Neuronal stem cell (in vitro differentiated cells): ENCODE measurements around the gene GPX7.

ENCODE experiments used
- DNase-seq: peaks from one replicate; pipeline ENCODE4 v3.0.0-alpha.2; 2013; ENCODE audit warnings: low spot score
- H2AFZ ChIP-seq: one replicate; pipeline ENCODE4 v1.6.1; 2013; ENCODE audit warnings: mild to moderate bottlenecking, low read length, inconsistent platforms
- H2AK5ac ChIP-seq: 2 replicates; pipeline ENCODE4 v1.6.1; 2013; ENCODE audit warnings: low read depth, mild to moderate bottlenecking, inconsistent platforms, low read length, moderate library complexity, mixed read lengths
- H2BK120ac ChIP-seq: 2 replicates; pipeline ENCODE4 v1.6.1; 2013; ENCODE audit warnings: low read depth, mild to moderate bottlenecking, inconsistent platforms, low read length, moderate library complexity, mixed read lengths
- H2BK12ac ChIP-seq: one replicate; pipeline ENCODE4 v1.6.1; 2013; ENCODE audit warnings: low read length, inconsistent platforms
- H2BK15ac ChIP-seq: 2 replicates; pipeline ENCODE4 v1.6.1; 2013; ENCODE audit warnings: mild to moderate bottlenecking, low read length, inconsistent platforms, mixed read lengths
- H2BK5ac ChIP-seq: one replicate; pipeline ENCODE4 v1.6.1; 2013; ENCODE audit warnings: inconsistent platforms, mild to moderate bottlenecking, low read length, moderate library complexity
- H3K14ac ChIP-seq: one replicate; pipeline ENCODE4 v1.6.1; 2013; ENCODE audit warnings: low read length, inconsistent platforms
- H3K18ac ChIP-seq: 2 replicates; pipeline ENCODE4 v1.6.1; 2013; ENCODE audit warnings: low read length, inconsistent platforms
- H3K23ac ChIP-seq: 2 replicates; pipeline ENCODE4 v1.6.1; 2013; ENCODE audit warnings: low read depth, mild to moderate bottlenecking, mixed read lengths, low read length, inconsistent platforms; ENCODE audit not compliant: poor library complexity
- H3K27ac ChIP-seq: replicated peaks from 3 replicates; pipeline ENCODE4 v1.5.1; 2013; ENCODE audit warnings: low read length, inconsistent platforms
- H3K27me3 ChIP-seq, 3 experiments: 2 replicates each; pipeline ENCODE4 v1.6.1; 2013; ENCODE audit warnings: low read length in 3 of 3, mild to moderate bottlenecking in 2 of 3, inconsistent platforms in 1 of 3, low read depth in 1 of 3, mixed read lengths in 1 of 3, moderate library complexity in 1 of 3; ENCODE audit not compliant: control insufficient read depth in 3 of 3, insufficient read depth in 3 of 3
- H3K36me3 ChIP-seq, 2 donors: replicated peaks in 1 of 2; 2 replicates each; pipeline ENCODE4 v1.6.1; 2013; ENCODE audit warnings: low read length in 2 of 2; ENCODE audit not compliant: control insufficient read depth in 2 of 2, insufficient read depth in 2 of 2
- H3K4ac ChIP-seq: 2 replicates; pipeline ENCODE4 v1.6.1; 2013; ENCODE audit warnings: inconsistent platforms, mild to moderate bottlenecking, low read length, moderate library complexity
- H3K4me1 ChIP-seq, 2 donors: 1 replicate in 1 of 2; 2 replicates in 1 of 2; pipeline ENCODE4 v1.6.1; 2013; ENCODE audit warnings: low read length in 2 of 2, low read depth in 1 of 2; ENCODE audit not compliant: control insufficient read depth in 2 of 2, insufficient read depth in 1 of 2
- H3K4me2 ChIP-seq: one replicate; pipeline ENCODE4 v1.6.1; 2013; ENCODE audit warnings: mild to moderate bottlenecking, low read length, inconsistent platforms; ENCODE audit not compliant: insufficient read depth, poor library complexity, severe bottlenecking
- H3K4me3 ChIP-seq, 2 donors: 2 replicates each; pipeline ENCODE4 v1.5.1; 2013; ENCODE audit warnings: low read length in 2 of 2, mild to moderate bottlenecking in 2 of 2, inconsistent platforms in 1 of 2, moderate library complexity in 1 of 2
- H3K79me1 ChIP-seq: one replicate; pipeline ENCODE4 v1.6.1; 2013; ENCODE audit warnings: low read depth, mild to moderate bottlenecking, inconsistent platforms, low read length, moderate library complexity
- H3K9ac ChIP-seq: one replicate; pipeline ENCODE4 v1.6.1; 2013; ENCODE audit warnings: mild to moderate bottlenecking, low read depth, low read length, inconsistent platforms; ENCODE audit not compliant: poor library complexity
- H3K9me3 ChIP-seq, 2 donors: replicated peaks in 1 of 2; 2 replicates each; pipeline versions ENCODE3 to v1.6.1; 2013; ENCODE audit warnings: low read length in 2 of 2, mild to moderate bottlenecking in 2 of 2, inconsistent platforms in 1 of 2, low read depth in 1 of 2, mixed read lengths in 1 of 2, moderate library complexity in 1 of 2; ENCODE audit not compliant: control insufficient read depth in 2 of 2, insufficient read depth in 1 of 2
- H4K8ac ChIP-seq: one replicate; pipeline ENCODE4 v1.6.1; 2013; ENCODE audit warnings: low read depth, mild to moderate bottlenecking, inconsistent platforms, low read length, moderate library complexity
- H4K91ac ChIP-seq: one replicate; pipeline ENCODE4 v1.6.1; 2013; ENCODE audit warnings: low read length, low read depth, mild to moderate bottlenecking, inconsistent platforms; ENCODE audit not compliant: poor library complexity
- WGBS, 2 donors: extraction: QIAGEN DNeasy Blood & Tissue Kit; methylation state at CpG; one replicate each; pipeline ENCODE4 v1.1.7; 2013; ENCODE audit warnings: missing lambda C conversion rate in 2 of 2, mixed read lengths in 1 of 2; ENCODE audit not compliant: insufficient read length in 2 of 2, insufficient replicate concordance in 1 of 2; ENCODE audit errors: extremely low coverage in 2 of 2; 5-methylcytosine and 5-hydroxymethylcytosine counted together

The GPX7 gene

DNA sequence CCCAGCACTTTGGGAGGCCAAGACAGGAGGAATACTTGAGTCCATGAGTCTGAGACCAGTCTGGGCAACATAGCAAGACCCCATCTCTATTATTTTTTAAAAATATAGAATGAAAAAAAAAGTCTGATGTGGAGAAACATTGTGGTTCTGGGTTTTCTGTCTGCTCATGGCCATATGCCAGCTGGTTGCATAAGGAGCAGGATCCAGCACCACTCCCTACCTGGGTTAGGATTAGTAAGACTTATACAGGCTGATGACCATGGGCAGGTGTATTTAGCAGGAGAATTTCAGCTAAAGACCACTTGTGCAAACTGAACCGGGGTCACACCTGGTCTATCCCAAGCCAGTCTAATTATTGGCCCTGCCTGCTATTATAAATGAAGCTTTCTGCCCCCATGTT, 16.7 kb upstream of the GPX7 start:
- Histone ChIP-seq H3K27me3 (no peaks in the 10 kb centered on the region), H2AFZ (no peak overlapping the region), H2BK12ac (no peak overlapping the region), H3K14ac (no peak overlapping the region), H2AK5ac (no peak overlapping the region), H3K4me2 (no peak overlapping the region), H2BK15ac (no peak overlapping the region), H4K8ac (no peak overlapping the region), H2BK5ac (no peak overlapping the region), H3K4me3 (no peak overlapping the region), H3K79me1 (no peaks in the 10 kb centered on the region), H3K4me1 (peaks cover 15 to 20% of the 10 kb centered on the region in 2 donors), H3K9ac (no peak overlapping the region), H3K23ac (no peak overlapping the region), H3K4ac (no peak overlapping the region), H3K9me3 (no peaks in the 10 kb centered on the region), H3K36me3 (no peaks in the 10 kb centered on the region), H3K27ac (no peak overlapping the region), H4K91ac (no peak overlapping the region), H2BK120ac (no peak overlapping the region), H3K18ac (no peak overlapping the region)
- no peak for DNase-seq
- WGBS, 2 donors: no CpG with 5 or more reads among the region's 1 CpG

DNA sequence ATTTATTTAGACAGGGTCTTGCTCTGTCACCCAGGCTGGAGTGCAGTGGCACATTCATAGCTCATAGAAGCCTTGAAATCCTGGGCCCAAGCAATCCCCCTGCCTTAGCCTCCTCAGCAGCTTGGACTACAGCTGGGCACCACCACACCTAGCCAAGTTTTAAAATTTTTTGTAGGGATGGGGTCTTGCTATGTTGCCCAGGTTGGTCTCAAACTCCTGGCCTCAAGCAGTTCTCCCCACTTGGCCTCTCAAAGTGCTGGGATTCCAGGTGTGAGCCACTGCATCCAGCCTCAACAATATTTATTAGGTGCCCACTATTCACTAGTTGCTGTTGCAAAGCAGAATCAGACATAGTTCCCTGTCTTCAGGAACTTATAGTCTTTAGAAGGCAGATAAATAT, 14.1 kb upstream of the GPX7 start:
- Histone ChIP-seq H3K23ac (no peak overlapping the region), H4K8ac (no peak overlapping the region), H2AFZ (no peak overlapping the region), H3K4me1 (peaks cover 19 to 24% of the 10 kb centered on the region in 2 donors), H3K18ac (no peak overlapping the region), H3K27me3 (no peaks in the 10 kb centered on the region), H3K4me3 (no peak overlapping the region), H3K27ac (no peak overlapping the region), H3K4ac (no peak overlapping the region), H4K91ac (no peak overlapping the region), H3K9ac (no peak overlapping the region), H2BK5ac (no peak overlapping the region), H2BK120ac (no peak overlapping the region), H3K36me3 (no peaks in the 10 kb centered on the region), H2BK12ac (no peak overlapping the region), H3K14ac (no peak overlapping the region), H2BK15ac (no peak overlapping the region), H2AK5ac (peak overlapping the region; percentile 47), H3K9me3 (no peaks in the 10 kb centered on the region), H3K4me2 (no peak overlapping the region), H3K79me1 (no peaks in the 10 kb centered on the region)
- no peak for DNase-seq

DNA sequence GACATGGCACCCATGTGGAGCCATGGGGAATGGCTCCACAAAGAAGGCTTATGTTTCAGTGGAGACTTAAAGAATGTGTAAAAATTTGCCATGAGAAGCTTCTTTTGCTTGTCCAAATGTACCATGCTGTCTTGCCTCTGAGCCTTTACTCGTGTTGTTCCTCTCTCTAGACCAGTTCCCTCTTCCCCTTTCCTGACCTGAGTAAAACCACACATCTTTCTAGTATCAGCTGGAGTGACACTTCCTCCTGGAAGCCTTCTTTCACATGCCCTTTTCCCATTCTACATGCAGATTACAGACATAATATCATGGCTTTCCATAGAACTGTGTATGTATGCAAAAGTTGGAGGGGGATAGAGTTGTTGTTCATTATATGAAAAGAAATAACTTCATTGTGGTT, 13.6 kb upstream of the GPX7 start:
- H3K23ac ChIP-seq: no peak overlapping the region
- H3K27ac ChIP-seq: peak overlapping the region; percentile 5
- no peaks in the 10 kb centered on the region for H3K9me3 ChIP-seq
- H3K18ac ChIP-seq: no peak overlapping the region
- no peak overlapping the region for H3K4me3 ChIP-seq
- no peak overlapping the region for H3K4ac ChIP-seq
- no peak overlapping the region for H3K4me2 ChIP-seq
- no peaks in the 10 kb centered on the region for H3K27me3 ChIP-seq
- WGBS, 2 donors: no CpG with 5 or more reads among the region's 1 CpG
- no peaks in the 10 kb centered on the region for H3K79me1 ChIP-seq
- H3K9ac ChIP-seq: no peak overlapping the region
- peaks cover 19 to 24% of the 10 kb centered on the region in 2 donors for H3K4me1 ChIP-seq
- no peak for DNase-seq
- no peak overlapping the region for H2BK120ac ChIP-seq
- no peak overlapping the region for H4K8ac ChIP-seq
- no peak overlapping the region for H2BK12ac ChIP-seq
- peak overlapping the region; percentile 51 for H2AFZ ChIP-seq
- no peak overlapping the region for H2BK5ac ChIP-seq
- no peak overlapping the region for H3K14ac ChIP-seq
- H4K91ac ChIP-seq: no peak overlapping the region
- H3K36me3 ChIP-seq: no peaks in the 10 kb centered on the region
- H2AK5ac ChIP-seq: no peak overlapping the region
- no peak overlapping the region for H2BK15ac ChIP-seq

- H3K27ac ChIP-seq: peak overlapping the region; percentile 93
- H4K91ac ChIP-seq: no peak overlapping the region
- no peak overlapping the region for H2BK12ac ChIP-seq
- H3K18ac ChIP-seq: no peak overlapping the region
- no peak overlapping the region for H2AK5ac ChIP-seq
- no peaks in the 10 kb centered on the region for H3K27me3 ChIP-seq
- H3K36me3 ChIP-seq: no peaks in the 10 kb centered on the region
- H3K4ac ChIP-seq: no peak overlapping the region
- no peak overlapping the region for H3K14ac ChIP-seq
- H3K9me3 ChIP-seq: no peaks in the 10 kb centered on the region
- peak overlapping the region; percentile 51 for H2AFZ ChIP-seq
- peak overlapping the region; percentile 23 for H3K4me2 ChIP-seq
- H3K9ac ChIP-seq: no peak overlapping the region
- H2BK15ac ChIP-seq: no peak overlapping the region
- no peak overlapping the region for H3K23ac ChIP-seq
- H4K8ac ChIP-seq: no peak overlapping the region
- H2BK5ac ChIP-seq: no peak overlapping the region
- no peak overlapping the region for H3K4me3 ChIP-seq
- peaks cover 26 to 29% of the 10 kb centered on the region in 2 donors for H3K4me1 ChIP-seq
- H3K79me1 ChIP-seq: no peaks in the 10 kb centered on the region
- no CpG with 5 or more reads among the region's 6 CpGs for WGBS, 2 donors
- DNase-seq: peak; percentile 80
- H2BK120ac ChIP-seq: no peak overlapping the region
Observed at GRCh38 chr1:52590266-52590665, 11.9 kb upstream of the GPX7 start.
